GM19467 (cell line): ENCODE results near the gene RAC2.
"Not testable (repeated sequence)": the region's sequence is repeated elsewhere in the genome, so short reads cannot be mapped to it uniquely, and the experiment has no call there.

Experiments used
- ATAC-seq: cut with Tn5 transposase; IDR thresholded peaks from one replicate; pipeline ENCODE4 v1.9.1; 2021; ENCODE audit warnings: mild to moderate bottlenecking, moderate library complexity; ENCODE audit not compliant: unreplicated experiment

The RAC2 gene

DNA sequence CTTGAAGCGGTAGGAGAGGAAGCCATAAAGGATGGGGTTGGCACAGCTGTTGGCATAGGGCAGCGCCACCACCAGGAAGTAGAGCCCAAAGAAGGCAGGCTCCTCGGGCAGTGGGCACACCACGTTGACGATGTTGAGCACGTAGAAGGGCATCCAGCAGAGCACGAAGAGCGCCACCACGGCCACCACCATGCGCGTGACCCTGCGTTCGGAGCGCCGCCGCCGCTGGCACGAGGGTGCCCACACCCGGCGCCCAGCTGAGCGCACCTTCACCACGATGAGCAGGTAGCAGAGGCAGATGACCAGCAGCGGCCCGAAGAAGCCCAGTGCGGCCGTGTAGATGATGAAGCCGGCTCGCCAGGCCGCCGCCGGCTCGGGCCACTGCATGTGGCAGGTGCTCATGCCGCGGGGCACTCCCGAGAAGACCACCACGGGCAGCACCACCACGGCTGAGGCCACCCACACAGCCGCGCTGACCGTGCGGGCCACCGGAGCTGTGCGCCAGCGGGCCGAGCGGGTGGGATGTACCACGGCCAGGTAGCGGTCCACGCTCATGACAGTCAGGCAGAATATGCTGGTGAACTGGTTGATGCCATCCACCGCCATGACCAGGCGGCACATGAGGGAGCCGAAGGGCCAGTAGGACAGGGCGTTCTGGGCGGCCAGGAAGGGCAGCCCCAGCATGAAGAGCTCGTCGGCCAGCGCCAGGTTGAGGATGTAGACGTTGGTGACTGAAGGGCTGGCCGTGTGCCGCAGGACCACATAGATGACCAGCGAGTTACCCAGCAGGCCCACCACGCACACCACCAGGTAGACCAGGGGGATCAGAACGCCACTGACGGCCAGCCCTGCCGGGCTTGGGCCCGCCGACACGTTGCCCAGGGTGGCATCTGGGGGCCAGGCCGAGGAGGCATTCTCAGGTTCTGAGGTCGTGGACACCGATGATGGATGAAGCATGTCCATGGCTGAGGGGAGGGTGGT is 36.9 kb downstream of the RAC2 start:
- no peak for ATAC-seq

DNA sequence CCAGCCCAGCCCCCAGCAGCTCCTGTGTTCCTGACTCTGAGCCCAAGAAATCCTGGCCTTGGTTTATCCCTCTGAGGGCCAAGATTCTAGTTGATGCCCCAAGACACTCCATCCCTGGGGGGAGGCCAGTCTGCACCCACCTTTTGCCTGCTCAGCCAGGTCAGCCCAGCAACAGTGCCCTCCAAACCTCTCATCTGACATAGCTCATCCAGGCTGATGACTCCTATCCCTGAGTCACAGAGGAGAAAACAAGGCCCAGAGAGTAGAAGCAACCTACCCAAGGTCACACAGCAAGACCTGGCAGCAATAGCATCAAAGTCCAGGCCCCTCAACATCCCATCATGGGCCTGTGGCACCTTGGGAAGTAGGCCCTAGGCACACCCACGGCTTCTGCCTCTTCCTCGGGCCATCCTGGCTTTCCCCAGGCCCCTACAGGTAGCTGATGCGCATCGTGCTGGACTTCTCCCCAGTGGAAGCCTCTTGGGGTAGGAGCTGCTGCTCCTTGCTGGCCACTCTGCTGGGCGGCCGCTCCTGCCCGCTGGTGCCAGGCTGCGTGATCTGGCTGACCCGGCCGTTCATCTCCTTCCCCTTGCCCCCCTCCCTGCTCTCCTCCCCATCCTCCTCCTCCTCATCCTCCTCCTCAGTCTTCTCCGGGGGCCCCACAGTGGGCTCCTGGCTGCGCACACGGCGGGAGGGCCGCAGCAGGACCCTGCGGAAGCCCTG is 37.8 kb downstream of the RAC2 start:
- ATAC-seq, result no peak

DNA sequence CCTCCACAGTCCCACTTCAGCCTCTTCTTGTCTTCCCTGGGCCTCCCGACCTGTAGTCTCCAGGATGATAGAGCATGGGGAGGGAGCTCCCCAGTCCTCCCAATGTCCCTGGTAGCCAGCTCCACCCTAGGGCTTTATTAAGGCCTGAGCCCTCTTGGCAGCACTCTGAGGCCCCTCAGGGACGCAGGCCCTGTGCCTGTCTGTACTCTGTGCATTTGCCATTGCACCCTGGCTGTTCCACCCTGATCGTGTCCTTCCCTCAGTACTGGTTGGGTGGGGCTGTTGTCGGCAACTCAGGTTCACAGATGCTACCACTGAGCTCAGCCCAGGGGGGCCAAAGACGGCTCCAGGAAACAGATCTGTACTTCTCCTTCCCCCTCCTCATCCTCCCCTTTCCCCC is 39.0 kb downstream of the RAC2 start:
- no peak for ATAC-seq

DNA sequence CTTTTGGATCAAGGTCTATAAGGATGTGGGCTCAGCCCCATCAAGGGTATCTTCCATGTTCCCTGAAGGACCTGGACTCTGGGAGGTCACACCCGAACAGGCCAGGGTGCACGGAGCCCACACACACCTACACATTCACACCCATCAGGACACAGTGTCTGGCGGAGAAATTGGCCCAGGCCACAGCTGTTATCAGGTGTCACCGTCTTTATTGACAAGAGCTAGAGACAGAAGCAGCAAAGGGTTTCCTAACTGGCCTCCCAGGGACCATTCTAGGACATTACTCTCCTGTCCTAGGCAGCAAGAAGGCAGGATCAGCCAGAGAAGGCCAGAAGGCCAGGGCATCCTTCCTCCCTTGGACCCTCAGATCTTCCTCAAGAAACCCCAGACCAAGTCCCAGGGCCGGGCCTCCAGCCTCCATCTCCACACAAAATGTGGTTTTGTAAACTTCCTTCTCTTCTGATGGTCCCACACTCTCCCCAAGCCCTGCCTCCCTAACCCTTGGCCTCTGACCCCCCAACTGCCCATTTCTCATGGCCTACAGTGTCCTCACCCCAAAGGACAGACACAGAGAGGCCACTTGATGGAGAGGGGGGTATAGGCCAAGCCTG is 39.9 kb downstream of the RAC2 start:
- no peak for ATAC-seq

DNA sequence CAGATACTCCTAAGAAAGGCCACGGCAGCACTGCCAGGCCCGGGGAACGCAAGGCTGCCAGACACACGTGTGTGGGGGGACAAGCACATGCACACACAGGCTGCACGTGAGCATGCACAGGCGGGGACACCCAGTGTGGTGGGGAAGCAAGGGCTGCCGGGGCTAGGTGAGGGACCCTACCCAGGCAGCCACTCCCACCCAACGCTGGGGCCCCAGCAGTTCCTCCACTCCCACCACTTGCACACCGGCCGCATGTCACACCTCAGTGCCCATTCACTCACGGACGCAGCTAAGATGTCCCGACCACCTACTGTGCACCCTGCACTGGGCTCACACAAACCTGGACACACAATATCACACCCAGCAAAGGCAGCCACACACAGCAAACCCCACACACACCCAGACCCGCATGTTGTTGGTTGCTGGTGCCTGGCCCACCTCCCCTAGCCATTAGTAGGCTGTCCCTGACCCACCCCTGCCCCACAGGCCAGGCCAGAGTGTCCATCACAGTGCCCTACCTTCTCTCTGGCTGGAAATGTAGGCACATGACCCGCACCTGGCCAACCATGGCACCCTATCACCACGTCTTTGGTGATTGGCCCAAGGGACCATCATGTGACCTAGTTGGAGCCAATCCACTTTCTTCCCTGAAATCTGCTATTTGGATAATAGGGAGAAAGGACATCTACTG is 40.6 kb downstream of the RAC2 start:
- no peak for ATAC-seq

DNA sequence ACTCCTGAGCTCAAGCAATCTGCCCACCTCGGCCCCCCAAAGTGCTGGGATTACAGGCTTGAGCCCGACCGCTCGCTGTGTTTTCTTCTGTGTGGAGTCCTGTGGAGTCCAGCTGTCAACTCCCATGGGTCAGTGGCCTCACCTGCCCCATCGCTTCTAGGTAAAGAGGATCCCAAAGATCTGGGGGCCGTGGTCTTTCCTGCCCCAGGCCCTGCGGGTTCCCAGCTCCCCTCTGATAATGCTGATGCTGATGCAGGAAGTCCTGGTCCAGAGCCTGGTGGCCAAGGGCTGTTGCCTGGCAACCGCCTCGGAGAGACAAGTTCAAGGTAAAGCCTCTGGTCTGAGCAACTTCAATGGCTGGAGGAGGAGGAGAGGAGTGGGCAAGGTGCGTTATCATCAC is 41.4 kb downstream of the RAC2 start:
- no peak for ATAC-seq

DNA sequence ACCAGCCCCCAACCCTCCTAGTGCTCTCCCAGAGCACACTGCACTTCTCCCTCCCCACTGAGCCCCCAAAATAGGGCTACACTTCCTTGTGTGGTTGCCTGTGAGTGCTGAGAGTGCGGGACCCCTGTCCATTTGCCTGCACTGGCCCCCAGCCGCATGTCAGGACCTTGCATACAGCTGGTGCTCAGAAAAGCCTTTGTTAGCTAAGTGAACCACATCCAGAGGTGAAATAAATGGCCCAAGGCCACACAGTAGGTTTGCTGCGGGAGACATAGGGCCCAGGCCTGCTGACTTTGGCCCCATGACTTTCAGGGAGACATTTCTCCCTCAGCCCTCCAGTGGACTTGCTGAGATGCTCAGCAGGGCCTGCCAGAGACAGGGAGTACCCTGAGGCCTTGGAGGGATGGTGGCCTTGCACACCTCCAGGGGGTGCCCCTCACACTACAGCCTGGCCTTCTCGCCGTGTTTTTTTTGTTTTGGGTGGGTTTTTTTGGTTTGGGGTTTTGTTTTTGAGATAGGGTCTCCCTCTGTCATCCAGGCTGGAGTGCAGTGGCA is 42.0 kb downstream of the RAC2 start:
- no peak for ATAC-seq

DNA sequence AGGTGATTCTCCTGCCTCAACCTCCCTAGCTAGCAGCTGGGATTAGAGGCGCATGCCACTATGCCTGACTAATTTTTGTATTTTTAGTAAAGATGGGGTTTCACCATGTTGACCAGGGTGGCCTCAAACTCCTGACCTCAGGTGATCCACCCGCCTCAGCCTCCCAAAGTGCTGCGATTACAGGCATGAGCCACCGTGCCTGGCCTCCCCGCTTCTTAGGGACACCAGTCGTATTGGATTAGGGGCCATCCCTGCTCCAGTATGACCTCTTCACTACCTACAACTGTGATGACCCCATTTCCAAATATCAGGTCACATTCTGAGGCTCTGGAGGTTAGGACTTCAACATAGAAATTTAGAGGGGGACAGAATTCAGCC is 42.6 kb downstream of the RAC2 start:
- ATAC-seq, result not testable (repeated sequence)

DNA sequence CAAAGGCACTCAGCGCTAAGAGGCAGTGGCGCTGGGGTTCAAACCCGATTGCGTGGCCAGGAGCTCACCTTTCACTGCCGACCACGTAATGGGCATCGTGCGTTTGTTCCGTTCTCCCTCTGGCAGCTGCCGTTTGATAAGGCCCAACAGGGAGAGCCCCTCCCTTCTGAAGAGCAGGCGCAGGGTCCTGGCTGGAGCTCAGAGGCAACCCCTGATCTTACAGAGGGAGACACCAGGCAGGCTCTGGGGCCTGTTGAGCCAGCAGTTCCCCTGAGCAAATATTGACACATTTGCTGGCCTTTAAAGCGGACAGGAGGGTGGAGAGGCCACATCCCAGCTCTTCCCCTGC is 44.3 kb downstream of the RAC2 start:
- ATAC-seq, result no peak

DNA sequence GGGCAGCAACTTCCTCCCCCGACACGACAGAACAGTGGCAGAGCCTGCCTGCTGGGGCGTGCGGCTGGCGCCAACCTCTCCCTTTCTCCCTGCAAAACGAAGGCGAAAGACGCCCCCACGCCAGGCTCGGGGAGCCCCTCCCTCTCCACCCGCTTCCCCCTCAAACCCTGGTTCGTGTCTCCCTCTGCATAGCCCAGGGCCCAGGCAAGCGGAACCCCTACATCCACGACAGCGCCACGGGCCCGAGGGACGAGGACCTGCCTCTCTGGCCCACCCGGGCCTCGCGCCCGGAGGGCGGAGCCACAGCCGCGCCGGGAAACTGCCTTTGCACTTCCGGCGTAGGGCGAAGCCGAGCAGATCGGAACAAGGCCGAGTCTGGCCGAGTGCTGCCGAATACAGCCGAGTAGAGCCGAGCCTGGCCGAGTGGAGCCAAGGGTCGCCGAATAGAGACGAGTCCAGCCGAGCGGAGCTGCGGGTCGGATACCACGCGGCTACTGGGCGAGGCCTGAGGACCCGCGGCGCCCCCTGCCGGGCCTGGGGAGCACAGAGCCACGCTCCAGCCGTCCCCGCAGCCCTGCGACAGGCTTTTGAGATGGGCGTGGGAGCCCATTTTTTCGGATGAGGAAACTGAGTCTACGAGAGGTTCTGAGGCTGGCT is 44.8 kb downstream of the RAC2 start:
- peak; percentile 92 for ATAC-seq

DNA sequence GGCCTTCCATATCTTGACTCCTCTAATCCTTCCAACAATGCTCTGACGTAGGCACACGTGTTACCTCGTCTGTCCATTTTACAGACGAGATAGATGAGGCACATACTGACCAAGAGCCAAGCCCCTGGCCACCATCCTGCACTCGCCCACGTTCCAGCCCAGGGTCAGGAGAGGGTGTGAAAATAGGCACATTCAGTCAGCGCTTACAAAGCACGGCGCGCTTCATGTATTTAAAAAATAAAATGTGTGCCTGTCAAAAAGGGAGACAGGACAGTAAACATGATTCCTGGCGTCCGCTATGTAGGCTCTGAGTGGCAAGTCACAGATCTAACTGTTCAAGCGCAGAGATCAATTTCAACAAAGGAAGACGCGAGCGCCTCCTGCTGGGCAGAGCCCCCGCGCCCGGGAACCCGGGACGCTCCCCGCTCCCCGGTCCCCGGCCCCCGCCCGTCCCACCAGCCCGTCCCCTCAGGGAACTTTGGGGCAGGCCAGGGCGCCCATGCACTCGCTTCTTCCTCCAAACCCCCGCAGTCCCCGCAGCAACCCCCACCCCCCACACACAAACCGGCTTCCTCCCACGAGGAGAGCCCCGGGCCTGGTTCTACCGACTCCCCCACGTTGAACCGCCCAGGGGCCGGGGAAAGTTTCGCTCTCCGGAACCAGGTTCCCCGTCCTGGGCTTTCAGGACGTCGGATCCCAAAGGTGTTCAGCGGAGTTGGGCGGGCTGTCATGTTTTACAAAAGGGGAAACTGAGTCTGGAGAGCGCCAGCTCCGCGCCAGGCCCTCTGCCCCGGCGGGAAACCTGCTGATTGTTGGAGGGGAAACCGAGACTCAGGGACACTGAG is 45.6 kb downstream of the RAC2 start:
- ATAC-seq, result no peak

DNA sequence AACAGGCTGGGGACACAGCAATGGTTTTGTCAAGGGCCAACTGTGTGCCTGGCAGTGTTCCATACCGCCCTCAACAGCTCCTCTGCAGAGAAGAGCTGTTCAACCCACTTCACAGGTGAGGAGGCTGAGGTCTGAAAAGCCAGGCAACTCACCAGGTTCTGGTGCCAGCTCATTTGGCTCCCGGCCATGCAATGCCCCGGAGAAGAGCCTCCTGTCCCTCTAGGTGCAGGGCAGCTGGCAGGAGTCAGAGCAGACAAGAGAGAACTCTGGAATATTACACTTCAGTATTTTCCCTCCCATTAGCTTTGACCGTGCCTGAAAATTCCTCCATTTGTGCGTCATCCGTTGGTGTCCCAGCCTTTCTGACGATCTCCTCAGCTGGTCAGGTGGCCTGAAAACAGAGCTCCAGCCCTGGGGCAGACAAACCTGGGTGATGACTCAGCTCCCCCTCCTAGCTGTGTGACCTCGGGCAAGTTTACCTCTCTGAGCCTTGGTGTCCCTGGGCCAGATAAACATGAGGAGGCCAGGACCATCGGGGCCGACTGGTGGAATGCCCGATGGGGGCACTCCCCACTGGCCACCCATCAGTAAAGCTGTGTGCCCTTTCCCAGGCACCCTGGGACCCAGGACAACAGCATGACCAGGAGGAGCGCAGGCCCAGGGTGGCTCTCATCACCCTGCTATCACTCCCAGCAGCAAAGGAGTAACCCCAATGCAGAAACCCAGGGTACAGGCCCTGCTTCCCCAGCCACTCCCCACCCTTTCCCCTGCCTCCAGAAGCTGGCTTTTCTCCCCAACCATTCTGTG is 46.4 kb downstream of the RAC2 start:
- ATAC-seq, result no peak

DNA sequence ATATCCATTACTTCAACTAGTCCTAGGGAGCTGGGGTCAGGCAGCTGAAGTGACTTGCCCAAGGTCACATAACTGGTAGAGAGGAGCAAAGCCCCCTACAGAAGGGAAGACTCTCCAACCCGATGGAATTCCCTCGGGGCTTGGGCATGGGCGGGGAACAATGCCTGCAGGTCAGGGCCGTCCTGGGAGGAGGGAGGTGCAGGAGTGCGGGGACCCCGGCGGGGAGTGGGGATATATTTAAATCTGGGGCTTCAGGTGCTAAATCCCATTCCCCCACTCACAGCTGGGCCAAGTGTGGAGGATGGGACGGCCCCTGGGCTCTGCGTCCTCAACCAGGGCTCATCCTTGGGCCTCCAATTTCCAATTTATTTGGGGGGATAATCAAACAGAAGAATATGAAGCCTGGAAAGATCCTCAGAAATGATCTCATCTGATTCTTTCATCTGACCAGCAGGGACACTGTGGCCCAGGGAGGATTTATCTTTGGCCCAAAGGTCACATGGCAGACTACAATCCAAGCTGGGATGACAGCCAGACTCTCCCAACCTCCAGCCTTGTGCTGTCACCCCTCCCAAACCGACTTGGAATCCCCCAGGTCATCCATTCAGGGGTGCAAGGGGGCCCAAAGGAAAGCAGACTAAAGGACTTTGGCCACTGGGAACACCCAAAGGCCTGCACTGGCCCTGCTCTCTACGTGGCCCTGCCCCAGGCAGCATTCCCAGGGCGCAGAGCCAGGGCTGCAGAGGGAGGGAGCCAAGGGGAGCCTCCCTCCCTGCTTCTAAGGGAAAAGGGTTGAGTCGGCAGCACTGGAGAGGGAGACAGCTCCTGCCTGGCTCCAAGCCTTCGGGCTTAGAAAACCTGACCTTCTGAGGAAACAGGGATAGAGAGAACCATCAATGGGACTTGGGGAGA is 47.3 kb downstream of the RAC2 start:
- ATAC-seq, result no peak

DNA sequence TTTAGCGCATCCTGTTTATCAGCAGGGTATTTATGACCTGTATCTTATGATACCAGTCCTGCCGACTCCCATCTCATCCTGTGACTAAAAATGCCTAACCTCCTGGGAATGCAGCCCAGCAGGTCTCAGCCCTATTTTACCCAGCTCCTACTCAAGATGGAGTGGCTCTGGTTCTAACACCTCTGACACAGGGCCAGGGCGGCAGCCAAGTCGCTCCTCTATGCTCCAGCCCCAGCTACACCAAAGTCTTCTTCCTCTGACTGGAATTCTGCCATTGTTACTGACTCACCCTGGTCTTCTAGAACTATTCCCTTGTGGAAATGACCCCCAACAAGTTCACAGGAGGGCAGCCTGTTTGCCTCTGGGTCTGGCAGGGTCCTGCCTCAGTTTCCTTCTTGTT is 48.1 kb downstream of the RAC2 start:
- no peak for ATAC-seq

DNA sequence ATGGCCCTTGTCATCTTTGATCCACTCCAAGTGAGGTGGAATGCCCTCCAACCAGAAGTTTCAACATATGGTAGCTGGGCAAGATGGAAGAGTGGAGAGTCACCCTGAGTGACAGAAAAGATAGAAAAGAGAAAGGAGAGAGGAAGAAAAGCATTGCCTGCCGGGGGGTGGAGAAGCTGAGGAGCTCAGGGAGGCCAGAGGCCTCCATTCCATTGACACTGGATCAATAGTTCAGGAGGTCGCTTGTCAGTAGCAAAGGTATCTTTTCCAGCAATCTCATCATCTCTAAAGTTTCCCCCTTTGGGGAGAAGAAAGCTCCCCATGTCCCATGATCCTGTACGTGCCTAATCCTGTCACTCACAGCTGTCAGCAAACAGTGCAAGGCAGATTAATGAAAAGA is 49.3 kb downstream of the RAC2 start:
- no peak for ATAC-seq

DNA sequence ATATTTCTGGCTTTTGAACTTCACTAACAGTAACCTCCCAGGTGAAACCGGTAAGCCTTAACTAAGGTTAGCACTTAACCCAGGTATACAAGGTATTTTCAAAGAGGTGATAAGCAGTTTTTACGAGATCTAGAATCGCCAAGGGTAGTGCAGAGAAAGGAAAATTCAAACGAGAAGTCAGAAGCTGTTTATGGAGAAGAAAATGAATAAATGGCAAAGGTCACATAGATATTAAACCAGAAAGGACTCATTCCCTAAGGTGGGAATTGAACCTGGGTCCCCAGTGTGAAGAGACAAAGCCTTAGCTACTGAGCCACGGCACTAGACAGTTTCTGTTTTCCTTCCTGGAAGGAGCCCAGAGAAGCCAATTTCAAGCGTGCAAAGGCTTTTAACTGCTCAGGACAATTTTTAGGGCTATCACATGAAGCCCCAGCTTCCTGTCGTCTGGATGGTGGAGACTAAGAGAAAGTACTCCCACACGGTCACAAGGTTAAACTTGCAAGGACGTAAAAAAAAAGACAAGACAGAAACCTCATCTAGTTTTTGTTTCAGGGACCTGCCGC is 50.4 kb downstream of the RAC2 start:
- no peak for ATAC-seq

DNA sequence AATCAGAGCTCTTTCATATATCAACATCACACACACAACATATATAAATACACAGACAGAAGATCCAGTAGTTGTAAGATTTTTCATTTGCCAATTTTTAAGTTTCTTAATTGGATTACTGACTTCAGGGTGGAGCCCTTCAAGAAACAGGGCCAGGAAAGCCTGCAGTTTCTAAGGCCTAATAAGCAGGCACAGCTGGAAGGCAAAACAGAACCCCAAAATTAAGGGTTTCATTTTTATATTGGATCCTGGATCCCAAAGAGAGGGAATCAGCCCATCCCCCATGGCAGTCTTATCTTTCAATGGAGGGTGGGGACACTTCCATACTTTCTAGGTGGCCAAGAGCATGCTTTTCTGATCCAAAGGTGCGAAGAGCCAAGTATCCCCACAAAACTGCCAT is 51.3 kb downstream of the RAC2 start:
- no peak for ATAC-seq
